ENCODE results near the gene MATN1.

Gene MATN1

DNA sequence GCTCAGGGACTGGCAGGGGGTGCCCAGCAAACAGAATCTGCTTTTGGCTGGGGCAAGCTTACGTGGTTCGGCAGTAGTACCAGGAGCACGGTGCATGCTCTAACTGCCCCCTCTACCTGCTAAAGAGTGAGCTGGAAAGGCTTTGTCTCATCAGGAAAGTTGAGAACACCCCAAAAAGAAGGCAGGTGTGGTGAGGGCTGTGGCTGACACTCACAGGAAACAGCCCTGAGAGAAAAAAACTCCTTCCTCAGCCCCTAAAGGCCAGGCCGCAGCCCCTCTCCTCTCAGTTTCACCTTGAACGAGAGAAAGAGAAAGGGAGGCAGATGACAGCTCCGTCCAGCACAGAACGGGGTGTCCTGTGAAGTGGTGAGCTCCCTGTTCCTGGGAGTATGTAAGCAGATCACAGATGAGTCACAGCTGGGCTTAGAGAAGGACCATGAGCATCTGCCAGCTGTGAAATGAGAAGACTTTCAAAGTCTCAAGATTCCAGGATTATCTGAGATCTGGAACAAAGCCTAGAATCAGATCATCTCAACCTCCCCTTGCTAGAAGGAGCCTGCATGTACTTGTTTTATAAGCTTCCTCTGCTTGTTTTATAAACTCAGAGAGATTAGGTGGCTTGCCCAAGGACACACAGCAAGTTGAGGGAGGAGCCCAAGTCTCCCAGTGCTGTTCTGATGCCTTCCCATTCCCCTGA is 20.8 kb upstream of the MATN1 start:
- no peak for DNase-seq (ENCODE audit: low read depth)

GRCh38 chr1:30743584-30744059 is 20.2 kb upstream of the MATN1 start:
- no peak for DNase-seq (ENCODE audit: low read depth)

DNA sequence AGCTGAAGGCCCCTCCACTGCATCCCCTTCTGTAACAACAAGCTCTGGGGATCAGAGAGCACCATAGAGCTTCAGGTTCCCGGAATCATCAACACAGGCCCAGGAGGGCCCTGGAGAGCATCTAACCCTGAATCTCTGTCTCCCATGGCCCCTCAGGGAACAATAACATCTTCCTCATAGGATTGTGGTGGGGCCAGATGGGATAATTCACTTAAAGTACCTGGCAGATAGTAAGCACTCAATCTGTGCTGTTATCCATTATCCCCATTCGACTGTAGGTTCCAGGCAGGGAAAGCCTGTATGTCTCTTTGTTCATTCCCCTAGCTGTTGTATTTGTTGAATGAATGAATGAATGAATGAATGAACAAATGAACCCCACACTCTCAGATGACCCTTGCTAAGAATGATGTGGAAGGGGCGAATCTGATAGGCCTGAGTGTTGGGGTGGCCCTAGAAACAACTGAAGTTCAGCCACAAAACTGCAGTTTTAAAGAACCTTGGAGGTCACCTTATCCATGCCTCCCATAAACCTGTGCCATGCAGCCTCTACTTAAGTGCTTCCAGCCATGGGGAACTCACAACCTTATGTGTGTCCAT is 19.7 kb upstream of the MATN1 start:
- DNase-seq (ENCODE audit: low read depth), result no peak

- DNase-seq (ENCODE audit: low read depth), result no peak
Observed at GRCh38 chr1:30742300-30742962, 19.0 kb upstream of the MATN1 start.

DNA sequence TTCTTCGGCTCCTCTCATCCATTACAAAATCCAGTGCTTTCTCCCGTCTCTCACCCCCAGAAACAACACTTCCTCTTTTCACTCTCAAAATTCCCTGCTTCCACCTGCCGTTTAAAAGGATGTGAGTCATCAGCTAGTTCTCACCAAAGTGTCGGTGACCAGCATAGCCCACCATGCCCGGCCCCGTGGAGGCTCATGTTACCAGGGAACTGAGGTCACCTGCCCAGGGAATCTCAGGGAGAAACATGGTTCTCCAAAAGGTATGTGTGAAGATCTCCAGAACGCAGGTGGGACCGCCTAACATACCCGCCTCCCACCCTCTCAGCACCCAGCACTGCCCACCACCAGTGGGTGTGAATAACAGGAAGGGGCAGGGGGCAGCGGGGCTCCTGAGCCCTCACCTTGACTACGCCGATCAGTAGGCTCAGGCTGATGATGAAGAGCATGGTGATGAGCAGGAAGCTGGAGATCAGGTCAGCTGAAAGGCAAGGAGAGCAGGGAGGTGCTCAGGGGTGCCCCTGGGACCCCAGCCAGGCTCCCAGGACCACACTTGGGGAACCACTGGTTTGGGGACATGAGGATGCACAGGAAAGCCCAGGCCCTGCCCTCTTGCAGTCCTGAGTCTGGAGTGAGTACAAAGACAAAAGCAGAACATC is 18.0 kb upstream of the MATN1 start:
- no peak for DNase-seq (ENCODE audit: low read depth)

DNA sequence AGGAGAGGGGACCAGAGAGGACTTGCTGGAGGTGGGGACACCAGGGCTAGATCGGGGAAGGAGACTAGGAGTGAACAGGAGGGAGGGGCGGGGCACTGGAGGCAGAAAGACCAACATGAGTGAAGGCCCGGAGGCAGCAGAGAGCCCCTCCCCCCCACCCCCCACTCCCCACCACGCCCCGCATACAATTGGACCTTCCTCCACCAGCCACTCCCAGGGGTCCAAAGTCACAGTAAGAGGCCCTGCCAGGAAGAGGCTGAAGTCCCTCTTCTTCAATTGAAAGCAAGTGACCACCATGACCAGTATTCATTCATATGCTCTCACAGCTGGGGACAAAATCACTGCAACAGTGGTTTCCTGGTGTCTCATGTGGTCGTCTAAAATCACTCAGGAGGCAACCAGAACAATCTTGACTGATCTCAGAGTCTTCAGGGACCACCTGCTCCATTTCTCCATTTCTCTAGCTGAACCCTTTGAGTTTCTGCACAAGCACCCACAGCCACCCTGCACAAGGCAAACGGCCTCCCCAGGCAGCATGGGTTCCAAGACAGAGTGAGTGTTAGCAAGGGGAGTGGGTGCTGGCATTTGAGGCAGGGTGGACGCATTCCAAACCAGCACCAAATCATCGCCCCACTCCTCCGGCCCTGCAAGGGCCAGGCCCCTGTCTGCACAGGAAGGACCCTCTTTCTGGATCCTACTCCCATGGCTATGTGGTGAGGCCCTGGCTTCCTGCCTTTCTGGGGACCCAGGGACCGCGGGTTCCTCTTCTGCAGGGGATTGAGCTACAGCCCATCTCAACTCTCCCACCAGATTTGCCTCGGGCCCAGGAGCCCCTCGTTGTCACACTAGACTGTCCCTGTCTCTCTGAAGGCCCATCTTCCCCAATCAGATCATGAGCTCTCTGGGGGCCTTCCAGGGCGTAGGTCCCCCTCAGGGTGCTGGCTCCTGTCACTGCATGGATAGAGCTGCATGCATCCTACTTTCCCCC is 17.2 kb upstream of the MATN1 start:
- DNase-seq (ENCODE audit: low read depth), result no peak

- DNase-seq (ENCODE audit: low read depth), result no peak
Observed at GRCh38 chr1:30739601-30740000, 16.2 kb upstream of the MATN1 start.

GRCh38 chr1:30738715-30739559 is 15.6 kb upstream of the MATN1 start:
- DNase-seq (ENCODE audit: low read depth), result no peak

GRCh38 chr1:30738040-30738714 is 14.8 kb upstream of the MATN1 start:
- no peak for DNase-seq (ENCODE audit: low read depth)

DNA sequence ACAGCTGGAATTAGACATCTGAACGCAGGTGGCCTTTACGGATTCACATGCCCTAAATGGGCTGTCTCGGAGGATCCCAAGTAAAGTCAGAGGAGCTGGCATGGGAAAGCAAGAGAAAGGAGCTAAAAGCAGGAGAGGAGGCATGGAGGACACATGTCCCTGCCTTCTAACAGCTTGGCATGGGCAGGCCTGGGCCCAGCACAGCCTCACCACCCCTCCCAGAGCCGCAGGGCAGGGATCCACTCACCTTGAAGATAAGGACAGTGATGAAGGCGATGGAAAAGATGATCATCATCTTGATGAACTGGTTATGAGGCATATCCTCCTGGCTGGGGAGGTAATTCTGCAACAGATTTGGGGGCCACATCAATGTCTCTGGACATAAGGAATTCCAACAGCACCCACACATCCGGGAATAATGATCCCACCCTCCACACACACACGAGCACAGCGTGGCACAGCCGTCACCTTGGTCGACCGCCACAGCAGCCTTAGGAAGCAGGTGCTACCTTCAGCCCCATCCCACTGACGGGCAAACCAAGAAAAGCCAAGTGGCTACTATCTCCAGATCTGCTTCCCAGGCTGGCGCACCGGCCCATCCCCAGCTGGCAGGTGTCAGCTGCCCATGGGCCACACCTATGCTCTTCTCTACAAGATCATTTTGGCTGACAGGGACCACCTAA is 14.1 kb upstream of the MATN1 start:
- no peak for DNase-seq (ENCODE audit: low read depth)

DNA sequence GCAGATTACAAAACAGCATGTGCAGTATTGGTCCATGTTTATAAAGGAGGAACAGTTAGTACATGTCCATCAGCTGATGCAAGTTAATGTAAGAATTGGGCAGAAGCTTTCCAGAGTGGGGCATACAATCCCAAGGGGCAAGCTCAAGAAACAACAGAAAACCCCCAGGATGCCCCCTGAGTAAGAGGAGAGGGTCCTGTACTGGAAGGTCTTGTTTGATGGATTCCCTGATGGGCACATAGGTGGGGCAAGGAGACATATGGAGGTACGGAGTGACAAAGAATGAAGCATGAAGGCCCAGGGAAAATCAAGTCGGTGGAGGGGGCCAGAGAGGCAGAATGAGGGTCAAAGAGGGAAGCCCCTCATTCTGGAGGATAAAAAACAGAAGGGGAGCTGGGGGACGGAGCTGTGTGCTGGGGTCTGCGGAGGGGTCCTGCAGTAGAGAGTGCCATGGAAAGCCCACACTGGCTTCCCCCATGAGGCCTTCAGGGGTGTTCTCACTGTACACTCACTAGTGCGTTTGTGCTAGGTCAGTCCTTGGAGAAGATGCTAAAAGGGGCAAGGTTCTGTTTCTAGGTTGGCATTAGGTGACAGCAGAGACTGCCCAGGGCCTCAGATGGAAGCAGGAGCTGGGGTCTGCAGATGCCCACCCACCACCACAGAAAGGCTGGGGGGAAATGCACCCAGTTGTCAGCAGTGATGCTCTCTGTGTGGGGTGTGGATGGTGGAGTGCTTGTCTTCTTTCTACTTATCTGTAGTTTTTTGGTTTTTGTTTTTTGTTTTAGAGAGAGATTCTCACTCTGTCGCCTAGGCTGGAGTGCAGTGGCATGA is 12.5 kb upstream of the MATN1 start:
- DNase-seq (ENCODE audit: low read depth), result no peak

DNA sequence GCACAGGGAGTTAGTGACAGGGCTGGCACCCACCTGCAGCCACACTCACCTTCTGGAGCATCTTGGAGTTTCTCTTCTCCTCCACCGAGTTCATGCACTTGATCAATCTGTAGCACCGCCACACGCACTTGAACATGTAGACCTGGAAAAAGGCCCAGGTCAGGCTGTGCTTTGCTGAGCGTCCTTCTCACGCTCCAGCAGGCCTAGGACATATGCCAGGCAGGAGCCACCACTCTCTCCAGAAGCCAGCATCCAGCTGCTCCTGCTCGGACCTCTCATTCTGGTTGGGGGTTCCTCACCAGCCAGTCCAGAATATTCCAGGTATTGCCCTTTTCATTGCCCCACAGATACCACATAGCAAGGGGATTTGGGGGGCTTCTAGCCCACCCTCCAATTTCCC is 11.7 kb upstream of the MATN1 start:
- no peak for DNase-seq (ENCODE audit: low read depth)

GRCh38 chr1:30734580-30734979 is 11.2 kb upstream of the MATN1 start:
- DNase-seq (ENCODE audit: low read depth), result no peak

- no peak for DNase-seq (ENCODE audit: low read depth)
Observed at GRCh38 chr1:30734106-30734505, 10.7 kb upstream of the MATN1 start.

DNA sequence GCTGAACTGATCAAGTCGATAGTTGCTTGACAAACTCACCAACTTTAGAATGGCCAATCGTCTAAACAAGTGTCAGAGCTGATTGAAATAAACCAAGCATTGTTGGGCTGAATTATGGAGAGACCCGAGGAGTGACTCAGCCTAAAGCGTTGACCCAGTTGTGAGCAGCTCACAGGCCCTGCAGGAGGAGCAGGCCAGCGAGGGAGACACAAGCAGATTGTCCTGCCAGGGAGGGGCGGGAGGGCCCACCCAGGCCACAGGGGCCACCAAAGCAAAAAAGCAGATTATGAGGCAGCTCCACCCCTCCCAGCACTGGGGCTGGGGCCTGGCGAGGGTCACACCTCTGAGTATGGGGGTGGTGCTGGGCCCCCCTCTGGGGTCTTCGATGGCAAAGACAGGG is 10.1 kb upstream of the MATN1 start:
- no peak for DNase-seq (ENCODE audit: low read depth)

GRCh38 chr1:30732277-30732996 is 9.1 kb upstream of the MATN1 start:
- no peak for DNase-seq (ENCODE audit: low read depth)

DNA sequence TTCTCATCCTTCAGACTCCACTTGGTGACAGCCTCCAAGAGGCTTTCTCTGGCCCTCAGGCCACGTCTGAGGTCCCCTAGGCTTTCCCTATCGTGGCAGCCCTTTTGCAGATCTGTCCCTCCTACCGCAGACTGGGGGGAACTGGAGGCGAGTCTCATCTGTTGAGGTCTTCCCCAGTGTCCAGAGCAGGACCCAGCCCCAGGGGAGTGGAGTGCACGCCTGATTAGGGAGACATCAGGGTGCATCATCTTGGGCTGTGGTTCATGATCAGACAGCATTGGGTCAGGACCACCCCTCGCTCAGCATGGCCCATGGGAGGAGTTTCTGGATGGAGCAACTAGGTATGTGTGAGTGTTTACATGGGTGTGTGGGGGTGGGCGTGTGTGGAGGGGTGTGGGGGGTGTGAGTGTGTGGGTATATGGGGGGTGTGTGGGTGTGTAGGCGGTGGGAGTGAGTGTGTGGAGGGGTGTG is 8.5 kb upstream of the MATN1 start:
- DNase-seq (ENCODE audit: low read depth), result no peak

All from stimulated activated CD8-positive, alpha-beta memory T cell treated with anti-CD3 and anti-CD28 coated beads, Interleukin-7, amount 100 ng/mL, for 24 hours (primary cell).